HG03378 (cell line): ENCODE results near the gene PCNX2.
"Not testable (repeated sequence)": the region's sequence is repeated elsewhere in the genome, so short reads cannot be mapped to it uniquely, and the experiment has no call there.

ENCODE experiments used
- ATAC-seq: cut with Tn5 transposase; IDR thresholded peaks from one replicate; pipeline ENCODE4 v1.9.1; 2021; ENCODE audit warnings: mild to moderate bottlenecking, moderate library complexity; ENCODE audit not compliant: unreplicated experiment

Gene PCNX2

DNA sequence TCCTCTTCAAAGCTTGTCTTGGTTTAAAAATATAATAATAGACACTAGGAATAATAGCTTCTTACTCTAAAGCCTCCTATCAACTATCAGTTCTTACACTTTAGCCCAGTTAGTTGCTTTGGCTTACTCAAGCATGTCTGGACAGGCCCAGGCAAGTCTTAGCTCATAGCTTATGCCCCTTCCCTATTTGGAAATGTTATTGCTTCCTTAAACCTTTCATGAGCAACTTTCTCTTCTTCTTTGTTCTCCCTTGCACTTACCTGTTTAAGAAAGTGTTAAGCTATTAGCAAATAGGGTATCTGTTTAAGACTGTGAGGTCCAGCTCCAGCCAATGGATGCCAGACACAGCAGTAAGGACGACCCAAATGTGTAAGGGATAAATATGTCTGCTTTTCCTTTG is 115.9 kb downstream of the PCNX2 start:
- ATAC-seq: not testable (repeated sequence)

- ATAC-seq: no peak
Measured at GRCh38 chr1:233172201-233172600, 123.3 kb downstream of the PCNX2 start.

DNA sequence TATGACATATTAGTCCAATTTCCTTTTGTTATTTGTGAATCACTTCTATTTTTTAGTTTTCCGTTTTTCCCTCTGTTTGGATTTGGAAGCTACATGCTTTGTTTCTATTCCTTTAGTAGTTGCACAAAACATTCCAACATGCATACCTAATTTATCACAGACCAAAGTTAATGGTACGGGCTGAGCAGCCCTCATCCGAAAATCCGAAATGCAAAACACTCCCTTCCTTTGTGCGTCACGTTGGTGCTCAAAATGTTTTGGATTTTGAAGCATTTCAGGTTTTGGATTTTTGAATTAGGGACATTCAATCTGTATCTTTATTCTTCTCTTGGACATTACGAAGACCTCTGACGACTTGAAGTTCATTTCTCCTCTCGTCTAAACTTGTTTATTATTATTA is 124.8 kb downstream of the PCNX2 start:
- no peak for ATAC-seq

DNA sequence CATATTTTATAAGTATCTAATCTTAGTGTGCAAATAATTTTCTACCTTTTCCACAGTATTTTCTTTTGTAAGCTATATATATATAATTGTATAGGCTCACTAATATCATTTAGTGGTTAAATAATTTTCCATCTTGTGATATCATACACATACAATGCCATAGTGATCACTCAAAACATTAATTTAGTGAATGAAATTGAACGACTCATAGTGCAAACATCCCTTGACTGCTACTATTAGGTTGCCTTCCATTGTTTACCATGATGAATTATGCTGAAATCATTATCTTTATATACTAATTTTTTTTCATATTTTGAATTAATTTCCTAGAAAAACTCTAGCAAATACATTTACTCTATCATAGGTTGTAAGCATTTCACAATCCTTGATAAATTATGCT is 127.1 kb downstream of the PCNX2 start:
- ATAC-seq: no peak

DNA sequence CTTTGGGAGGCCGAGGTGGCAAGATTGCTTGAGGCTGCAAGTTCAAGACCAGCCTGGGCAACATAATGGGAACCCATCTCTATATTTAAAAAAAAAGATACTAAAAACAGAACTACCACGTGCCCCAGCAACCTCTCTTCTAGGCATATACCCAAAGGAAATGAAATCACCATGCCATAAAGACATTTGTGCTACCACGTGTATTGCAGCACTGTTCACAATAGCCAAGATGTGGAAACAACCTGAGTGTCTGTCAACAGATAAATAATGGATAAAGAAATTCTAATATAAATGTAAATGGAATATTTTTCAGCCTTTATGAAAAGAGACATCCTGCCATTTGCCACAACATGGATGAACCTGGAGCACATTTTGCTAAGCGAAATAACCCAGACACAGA is 128.6 kb downstream of the PCNX2 start:
- no peak for ATAC-seq

DNA sequence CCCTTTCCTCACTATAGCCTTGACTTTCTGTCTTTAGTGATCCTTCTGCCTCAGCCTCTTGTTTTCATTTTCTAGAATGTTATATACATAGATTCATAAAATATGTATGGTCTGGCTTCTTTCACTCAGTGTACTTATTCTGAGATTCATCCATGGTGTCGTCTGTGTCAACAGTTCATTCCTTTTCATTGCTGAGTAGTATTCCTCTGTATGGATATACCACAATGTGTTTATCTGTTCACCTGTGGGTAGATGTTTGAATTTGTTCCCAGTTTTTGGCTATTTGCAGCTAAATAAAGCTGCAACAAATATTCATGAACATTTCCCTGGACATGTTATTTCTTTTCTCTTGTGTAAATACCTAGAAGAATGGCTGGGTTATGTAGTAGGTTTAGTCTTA is 131.8 kb downstream of the PCNX2 start:
- ATAC-seq: no peak

DNA sequence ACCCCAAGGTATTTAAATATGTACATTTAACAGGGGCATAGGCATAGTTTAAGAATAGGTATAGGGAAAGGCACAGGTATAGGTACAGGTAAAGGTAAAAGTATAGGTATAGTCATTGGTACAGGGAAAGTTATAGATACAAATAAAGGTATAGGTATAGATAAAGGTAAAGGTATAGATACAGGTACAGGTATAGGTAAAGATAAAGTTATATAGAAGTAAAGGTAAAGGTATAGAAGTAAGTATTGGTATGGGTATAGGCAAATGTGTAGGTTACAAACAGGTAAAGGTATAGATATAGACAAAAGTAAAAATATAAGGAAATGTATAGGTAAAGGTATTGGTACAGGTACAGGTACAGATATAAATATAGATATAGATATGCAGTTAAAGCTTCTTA is 137.2 kb downstream of the PCNX2 start:
- no peak for ATAC-seq

DNA sequence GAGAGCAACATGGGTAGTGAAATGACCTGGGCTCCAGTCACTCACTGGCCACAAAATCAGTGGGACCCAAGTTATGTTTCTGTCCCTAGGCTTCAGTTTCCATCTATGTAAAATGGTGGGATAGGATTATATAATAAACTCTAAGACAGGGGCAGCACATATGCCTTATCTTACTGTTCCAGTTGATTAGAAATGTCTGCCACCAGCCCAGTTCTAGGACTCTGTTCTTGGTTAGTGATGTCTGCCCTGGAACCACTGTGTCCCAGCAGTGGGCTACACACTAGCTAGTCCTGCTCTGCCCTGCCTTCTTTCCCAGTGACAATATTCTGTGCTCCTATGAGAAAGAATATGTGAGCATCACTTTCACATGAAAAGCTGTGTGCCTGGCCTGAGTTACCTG is 138.3 kb downstream of the PCNX2 start:
- ATAC-seq: no peak

- ATAC-seq: no peak
Measured at GRCh38 chr1:233151861-233152260, 143.7 kb downstream of the PCNX2 start.

DNA sequence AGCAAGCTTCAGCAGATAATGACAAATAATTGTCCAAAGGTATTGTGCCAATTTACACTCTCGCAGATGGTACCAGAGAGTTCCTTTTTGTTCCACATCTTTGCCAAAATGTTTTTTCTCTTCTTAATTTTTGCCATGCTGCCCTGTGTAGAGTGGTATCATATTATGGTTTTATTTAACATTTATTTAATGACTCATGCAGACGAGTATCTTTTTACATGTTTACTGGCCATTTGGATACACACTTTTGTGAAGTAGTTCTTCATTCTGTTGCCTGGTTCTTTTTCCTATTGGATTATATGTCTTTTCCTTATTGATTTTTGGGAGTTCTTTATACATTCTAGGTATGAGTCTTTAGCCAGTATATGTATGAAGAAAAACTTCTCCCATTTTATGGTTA is 151.1 kb downstream of the PCNX2 start:
- ATAC-seq: no peak

- ATAC-seq: no peak
Measured at GRCh38 chr1:233143241-233143640, 152.3 kb downstream of the PCNX2 start.

- no peak for ATAC-seq
Measured at GRCh38 chr1:233140974-233141373, 154.6 kb downstream of the PCNX2 start.

GRCh38 chr1:233140499-233140898 is 155.0 kb downstream of the PCNX2 start:
- no peak for ATAC-seq

DNA sequence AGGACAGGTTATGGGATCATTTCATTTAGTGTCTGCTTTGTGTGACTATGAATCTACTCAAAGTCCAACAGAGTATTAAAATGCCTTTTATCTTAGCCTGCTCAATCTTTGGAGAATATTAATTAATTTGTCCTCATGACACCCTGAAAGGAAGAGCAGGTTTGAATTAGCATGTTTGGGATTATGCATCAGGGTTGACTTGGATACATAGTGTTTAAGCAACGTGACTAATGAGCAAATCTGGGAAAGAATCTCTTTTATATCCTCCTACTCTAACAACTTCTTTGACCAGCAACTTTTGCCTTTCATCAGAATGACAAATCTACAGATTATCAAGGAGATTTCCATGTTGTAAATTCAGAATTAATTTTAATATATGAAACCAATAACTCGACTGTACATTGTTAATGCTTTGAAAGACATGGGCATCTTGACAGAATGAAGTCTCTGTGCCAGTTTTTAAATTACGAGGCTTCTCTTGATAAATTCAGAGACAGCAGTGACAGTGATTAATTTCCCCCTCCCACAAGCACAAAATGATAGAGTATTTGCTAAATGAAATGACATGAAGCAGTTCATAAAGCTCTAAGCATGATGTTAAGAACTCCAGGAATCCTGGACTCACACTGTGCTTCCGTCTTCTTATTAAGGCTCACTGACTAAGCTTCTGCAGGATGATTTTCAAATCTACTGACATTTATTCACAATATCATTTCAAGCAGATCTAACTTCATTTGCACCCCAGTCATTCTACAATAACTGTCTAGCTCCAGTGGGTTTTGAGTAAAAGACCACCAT is 156.5 kb downstream of the PCNX2 start:
- no peak for ATAC-seq

DNA sequence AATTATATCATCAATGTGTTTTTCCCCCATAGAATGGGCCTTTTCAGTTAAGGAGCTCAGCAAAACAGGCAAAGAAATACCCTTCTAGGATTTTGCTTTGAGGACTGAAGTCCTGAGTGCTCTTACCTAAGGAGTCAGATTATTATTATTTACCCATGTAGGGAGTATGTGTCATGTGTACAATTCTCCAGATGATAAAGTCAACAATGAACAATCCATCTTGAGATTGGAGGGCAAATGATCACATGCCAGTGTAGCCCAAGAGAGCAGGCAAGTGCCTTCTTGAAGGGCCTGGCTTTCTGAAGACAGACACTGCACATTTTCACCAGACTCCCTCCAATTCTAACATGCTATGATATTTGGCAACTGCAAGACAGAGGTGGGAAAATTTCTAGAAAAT is 159.7 kb downstream of the PCNX2 start:
- ATAC-seq: no peak

GRCh38 chr1:233132445-233132844 is 163.1 kb downstream of the PCNX2 start:
- no peak for ATAC-seq

DNA sequence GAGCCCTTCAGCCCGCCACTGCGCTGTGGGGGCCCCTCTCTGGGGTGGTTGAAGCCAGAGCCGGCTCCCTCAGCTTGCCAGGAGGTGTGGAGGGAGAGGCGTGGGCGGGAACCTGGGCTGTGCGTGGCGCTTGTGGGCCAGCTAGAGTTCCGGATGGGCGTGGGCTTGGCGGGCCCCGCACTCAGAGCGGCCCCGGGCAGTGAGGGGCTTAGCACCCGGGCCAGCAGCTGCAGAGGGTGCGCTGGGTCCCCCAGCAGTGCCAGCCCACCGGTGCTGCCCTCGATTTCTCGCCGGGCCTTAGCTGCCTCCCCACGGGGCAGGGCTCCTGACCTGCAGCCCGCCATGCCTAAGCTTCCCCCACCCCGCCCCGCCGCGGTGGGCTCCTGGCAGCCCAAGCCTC is 166.5 kb downstream of the PCNX2 start:
- not testable (repeated sequence) for ATAC-seq

DNA sequence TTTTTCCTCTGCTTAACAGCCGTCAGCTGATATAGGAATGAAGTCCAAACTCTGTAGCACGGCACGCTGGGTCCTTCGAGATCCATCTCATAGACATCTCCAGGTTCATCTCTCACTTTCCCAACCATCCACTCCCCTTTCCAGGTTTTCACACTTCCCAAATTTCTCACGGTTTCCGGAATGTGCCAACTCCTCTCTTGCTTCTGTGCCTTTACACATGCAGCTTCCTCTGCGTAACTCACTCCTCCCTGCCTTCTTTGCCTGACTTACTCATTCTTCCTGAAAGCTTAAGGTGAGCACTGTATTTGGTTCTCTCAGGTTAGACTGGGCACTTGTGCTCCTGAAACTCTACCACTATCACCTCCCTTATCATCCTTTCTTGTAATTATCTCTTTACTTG is 168.4 kb downstream of the PCNX2 start:
- ATAC-seq: no peak

- ATAC-seq: no peak
Measured at GRCh38 chr1:233122779-233123178, 172.7 kb downstream of the PCNX2 start.

DNA sequence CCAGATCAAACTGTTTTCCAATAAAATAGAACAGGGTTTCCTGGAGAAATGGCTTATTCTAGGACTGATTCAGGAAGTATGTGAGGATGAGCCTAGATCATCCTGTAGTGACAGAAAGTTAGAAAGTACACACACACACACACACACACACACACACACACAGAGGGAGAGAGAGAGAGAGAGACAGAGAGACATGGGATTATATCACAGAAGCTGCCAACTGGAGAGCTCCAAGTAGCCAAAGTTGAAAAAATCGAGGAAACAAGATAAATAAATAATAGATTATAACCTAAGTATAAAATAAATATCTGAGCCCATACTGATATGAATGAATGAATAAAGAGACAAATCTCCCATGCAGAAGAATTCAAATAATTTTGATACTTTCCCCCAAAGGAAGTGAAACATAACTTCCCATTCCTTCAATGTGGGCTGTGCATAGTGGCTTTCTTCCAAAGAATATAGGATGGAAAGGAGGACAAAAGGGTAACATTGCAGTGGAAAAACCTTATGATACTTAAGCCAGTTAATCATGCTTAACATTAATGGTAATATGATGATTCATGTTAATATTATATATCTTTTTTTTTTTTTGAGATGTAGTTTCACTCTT is 173.5 kb downstream of the PCNX2 start:
- no peak for ATAC-seq

DNA sequence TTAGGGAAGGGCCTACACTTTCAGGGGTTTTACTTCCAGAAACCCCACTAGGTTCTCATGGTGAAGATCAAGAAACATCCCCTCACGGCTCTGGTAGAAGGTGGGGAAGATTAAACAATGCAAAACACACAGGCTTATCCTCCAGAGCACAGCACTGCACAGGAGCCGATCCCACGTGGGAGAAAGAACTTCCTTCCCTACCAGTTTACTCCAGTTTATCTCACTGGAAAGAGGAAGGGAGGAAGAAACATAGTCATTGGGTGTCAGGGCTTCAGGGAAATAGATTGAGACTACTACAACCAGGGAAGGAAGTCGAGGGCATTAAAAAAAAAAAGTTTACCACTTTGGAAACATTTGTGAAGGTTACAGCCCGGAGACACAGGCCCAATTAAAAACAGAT is 180.7 kb downstream of the PCNX2 start:
- ATAC-seq: no peak

GRCh38 chr1:233114159-233114558 is 181.4 kb downstream of the PCNX2 start:
- no peak for ATAC-seq
